Activated CD8-positive, alpha-beta T cell treated with anti-CD3 and anti-CD28 coated beads for 36 hours (primary cell): ENCODE data around the gene SLC40A1. TPM values are rescaled to one million over a fixed set of nuclear protein-coding genes. Genes with fewer than 3 reads are reported as not detected.

Experiments
- ATAC-seq: fragments of 200-7000 bp; cut with Tn5 transposase; one replicate; pipeline ENCODE4 v1.10.0; 2021; ENCODE audit warnings: mild to moderate bottlenecking, moderate library complexity
- CTCF ChIA-PET: fragments of 350-600 bp; sonication (Branson Sonifier 250); formaldehyde crosslinking; loops from one replicate; lab custom pipeline; 2021; ENCODE audit warnings: antibody characterized with exemption; lab: Charles Lee
- POLR2A ChIA-PET: fragments of 350-600 bp; sonication (Branson Sonifier 250); formaldehyde crosslinking; loops from one replicate; lab custom pipeline; 2021; ENCODE audit warnings: antibody characterized with exemption; lab: Charles Lee
- DNase-seq: peaks from one replicate; pipeline ENCODE4 v3.0.0-alpha.2; 2020
- H3K27ac Mint-ChIP-seq: one replicate; pipeline ENCODE4 v1.8.0; 2021; ENCODE audit warnings: mild to moderate bottlenecking, mixed read lengths
- H3K27me3 Mint-ChIP-seq: one replicate; pipeline ENCODE4 v1.8.0; 2021; ENCODE audit warnings: mixed read lengths
- H3K36me3 Mint-ChIP-seq: one replicate; pipeline ENCODE4 v1.8.0; 2021; ENCODE audit warnings: low read depth, mixed read lengths
- H3K4me1 Mint-ChIP-seq: one replicate; pipeline ENCODE4 v1.8.0; 2021; ENCODE audit warnings: low read depth, mixed read lengths
- H3K4me3 Mint-ChIP-seq: one replicate; pipeline ENCODE4 v1.8.0; 2021; ENCODE audit warnings: mild to moderate bottlenecking, moderate library complexity, mixed read lengths
- H3K9me3 Mint-ChIP-seq: one replicate; pipeline ENCODE4 v1.8.0; 2021; ENCODE audit warnings: mixed read lengths
- CTCF ChIP-seq: fragments of 200-600 bp; IDR thresholded peaks from one replicate; pipeline ENCODE4 v1.8.0; 2022; ENCODE audit warnings: antibody characterized with exemption, mild to moderate bottlenecking
- intact Hi-C: fragments of 100-400 bp; cut with micrococcal nuclease; formaldehyde crosslinking; loops from one replicate; pipeline ENCODE4 v1.10.0; 2022
- total RNA-seq, 2 experiments: library from RNA; stranded (reverse); gene quantifications; one replicate each; pipeline ENCODE4 v1.2.3, GENCODE V29; 2021

The SLC40A1 gene
- total RNA-seq, 2 experiments from 2014 or later, result 1.2 to 1.5 TPM

GRCh38 chr2:189574793-189575475 lies 5.7 kb downstream of the SLC40A1 start:
- no peak overlapping the region for H3K4me3 Mint-ChIP-seq
- H3K27me3 Mint-ChIP-seq, result no peaks in the 10 kb centered on the region
- H3K4me1 Mint-ChIP-seq, result peaks cover 6% of the 10 kb centered on the region
- TF ChIP-seq CTCF, result no peak
- ChIA-PET CTCF (no interaction called here), POLR2A (no interaction called here)
- H3K9me3 Mint-ChIP-seq, result no peaks in the 10 kb centered on the region
- DNase-seq (no peak), ATAC-seq (no peak)
- no peaks in the 10 kb centered on the region for H3K36me3 Mint-ChIP-seq
- intact Hi-C loops, result no loop called here
- H3K27ac Mint-ChIP-seq, result no peak overlapping the region

DNA sequence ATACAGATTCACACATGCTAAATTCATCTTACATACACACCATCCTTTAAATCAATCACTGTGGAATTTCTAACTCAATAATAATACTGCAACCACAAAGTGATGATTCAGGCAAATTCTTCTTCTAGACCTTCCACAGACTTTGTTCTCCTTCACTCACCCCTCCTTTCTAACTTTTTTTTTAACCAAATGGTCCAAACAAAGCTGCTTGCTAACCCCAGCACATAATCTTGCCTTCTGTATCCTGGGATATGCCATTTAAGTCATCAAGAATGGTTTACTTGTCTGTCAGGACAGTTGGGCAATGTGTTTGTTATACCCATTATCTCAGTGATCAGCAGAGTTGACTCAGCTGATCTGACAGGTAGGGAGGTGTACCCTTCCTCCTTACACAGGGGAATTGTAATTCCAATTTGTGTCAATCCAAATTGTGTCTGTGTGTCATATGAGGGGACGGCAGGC lies 10.0 kb downstream of the SLC40A1 start:
- no peak overlapping the region for H3K4me3 Mint-ChIP-seq
- ATAC-seq (no peak), DNase-seq (no peak)
- no peak for TF ChIP-seq CTCF
- CTCF ChIA-PET, result interaction anchor here (1.5 kb wide), 1 partner anchor 10 kb away, joined by 4 read pairs; the partner anchor contains the start of gene SLC40A1
- no peak overlapping the region for H3K27ac Mint-ChIP-seq
- peaks cover 3% of the 10 kb centered on the region for H3K36me3 Mint-ChIP-seq
- no peaks in the 10 kb centered on the region for H3K27me3 Mint-ChIP-seq
- H3K9me3 Mint-ChIP-seq, result no peaks in the 10 kb centered on the region
- intact Hi-C loops, result no loop called here
- POLR2A ChIA-PET, result no interaction called here
- H3K4me1 Mint-ChIP-seq, result peaks cover 25% of the 10 kb centered on the region

DNA sequence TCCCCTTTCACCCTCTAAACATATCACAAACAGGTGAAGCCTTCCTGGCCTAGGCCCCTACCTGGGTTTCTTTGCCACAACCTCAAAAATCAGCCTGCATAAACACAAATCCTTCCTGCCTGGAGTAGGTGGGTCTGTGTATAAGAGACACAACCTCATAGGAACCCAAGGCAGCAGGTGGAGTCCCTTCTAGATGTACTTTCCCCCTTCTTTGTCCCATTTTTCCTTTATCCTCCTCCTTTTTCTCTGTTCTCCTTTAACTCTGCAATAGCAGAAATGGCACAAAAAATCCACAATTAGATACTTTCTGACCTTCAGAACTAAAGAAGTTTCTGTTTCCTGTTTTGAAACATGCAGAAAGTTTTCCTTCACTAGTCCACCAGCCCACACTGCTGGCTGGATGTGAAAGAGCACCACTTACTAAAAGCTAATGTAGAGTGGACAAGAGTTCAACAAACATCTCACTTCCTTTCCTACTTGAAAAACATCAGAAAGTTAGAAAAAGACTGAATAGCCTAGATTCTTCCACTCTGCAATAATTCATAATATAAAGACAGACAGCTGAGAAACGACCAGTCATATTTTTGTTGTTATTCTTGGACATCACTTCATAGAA lies 11.2 kb downstream of the SLC40A1 start:
- ATAC-seq (peak; percentile 60), DNase-seq (no peak)
- TF ChIP-seq CTCF, result no peak
- Mint-ChIP-seq H3K9me3 (no peaks in the 10 kb centered on the region), H3K36me3 (peaks cover 3% of the 10 kb centered on the region), H3K27me3 (no peaks in the 10 kb centered on the region), H3K27ac (peak overlapping the region; percentile 79), H3K4me1 (peaks cover 25% of the 10 kb centered on the region), H3K4me3 (no peak overlapping the region)
- CTCF ChIA-PET, result interaction anchor here (1.5 kb wide), 1 partner anchor 11 kb away, joined by 4 read pairs; the partner anchor contains the start of gene SLC40A1
- intact Hi-C loops, result no loop called here
- POLR2A ChIA-PET, result interaction anchor here (1.1 kb wide), 1 partner anchor 11 kb away, joined by 4 read pairs; the partner anchor contains the start of gene SLC40A1

DNA sequence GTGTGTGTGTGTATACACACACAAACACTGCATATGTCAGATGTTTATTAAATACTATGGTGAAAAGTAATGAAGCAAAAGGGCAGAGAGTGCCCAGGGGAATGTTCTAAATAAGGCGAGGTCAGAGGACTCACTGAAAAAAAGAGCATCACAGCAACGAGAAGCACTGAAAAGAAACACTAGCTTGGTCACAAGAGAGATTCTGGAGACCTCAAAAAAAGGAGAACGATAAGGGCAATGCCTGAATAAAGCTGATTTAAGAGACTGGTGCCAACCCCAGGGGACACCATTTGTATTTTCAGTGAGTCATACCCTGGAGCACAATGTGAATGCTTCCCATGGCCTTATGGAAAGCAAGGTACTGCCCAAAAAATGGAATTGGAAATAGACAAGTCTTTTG lies 14.5 kb downstream of the SLC40A1 start:
- Mint-ChIP-seq H3K27ac (no peak overlapping the region), H3K4me3 (no peak overlapping the region), H3K36me3 (peaks cover 7% of the 10 kb centered on the region), H3K4me1 (peaks cover 25% of the 10 kb centered on the region), H3K9me3 (no peaks in the 10 kb centered on the region), H3K27me3 (no peaks in the 10 kb centered on the region)
- DNase-seq (no peak), ATAC-seq (no peak)
- CTCF ChIA-PET, result no interaction called here
- intact Hi-C loops, result no loop called here
- TF ChIP-seq CTCF, result no peak
- POLR2A ChIA-PET, result no interaction called here
